ENCODE data around the gene CHCHD4. TPM values are rescaled to one million over a fixed set of nuclear protein-coding genes. Genes with fewer than 3 reads are reported as not detected.
A peak's percentile ranks its signal among the peaks of the same experiment; 100 is the strongest.
"Not testable (repeated sequence)": the region's sequence is repeated elsewhere in the genome, so short reads cannot be mapped to it uniquely, and the experiment has no call there.

The CHCHD4 gene
- total and polyA plus RNA-seq, 3 donors from 2014 or later, result 13.3 to 19.1 (median 15.7) TPM

DNA sequence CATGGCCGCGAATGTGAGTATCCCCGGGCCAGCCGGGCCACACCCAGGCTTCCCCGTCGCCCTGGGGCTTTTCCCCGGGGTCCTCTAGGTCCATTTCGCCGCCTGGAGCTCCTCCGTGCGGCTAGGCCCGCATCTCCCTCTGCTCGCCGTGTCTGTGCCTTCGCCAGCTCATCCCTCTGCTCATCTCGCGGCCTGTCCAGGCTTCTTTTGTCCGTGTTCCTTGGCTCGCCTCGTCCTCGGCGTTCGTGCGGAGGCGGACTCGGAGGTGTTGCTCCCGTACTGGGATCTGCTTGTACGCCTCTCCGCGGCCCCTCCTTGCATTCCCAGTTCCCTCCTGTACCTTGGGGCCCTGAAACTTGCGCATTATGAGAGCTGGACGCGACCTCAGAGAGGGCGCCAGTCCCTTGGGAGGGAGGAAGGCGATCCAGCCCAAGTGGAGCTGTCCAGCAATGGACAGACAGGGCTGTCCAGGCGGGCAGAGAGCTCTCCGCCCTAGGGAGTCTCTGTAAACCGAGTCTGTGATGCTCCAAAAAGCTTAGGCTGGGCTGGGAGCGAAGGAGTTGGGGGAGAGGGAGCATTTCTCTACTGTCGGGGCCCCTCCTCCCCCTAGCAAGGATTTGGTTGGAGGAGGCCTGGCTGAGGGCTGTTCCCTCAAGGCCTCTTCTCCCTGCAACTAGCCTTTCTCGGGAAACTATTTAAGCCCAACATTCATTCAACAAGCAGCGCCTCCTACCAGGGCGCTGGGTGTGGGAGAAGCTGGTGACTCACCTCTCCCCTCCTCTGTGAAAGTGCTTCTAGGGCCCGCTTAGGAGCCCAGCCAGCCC lies 735 bp upstream of the CHCHD4 start:
- Histone ChIP-seq H3K9me3 (no peaks in the 10 kb centered on the region), H3K4me1 (peaks cover 26% of the 10 kb centered on the region), H3K36me3 (ENCODE audit: low read depth, missing control alignments) (no peaks in the 10 kb centered on the region), H3K27ac (peak overlapping the region; percentile 84 to 86), H3K4me3 (peak overlapping the region; percentile 69 to 92), H3K27me3 (no peaks in the 10 kb centered on the region)
- intact Hi-C loops (cut with DNase I; ENCODE audit: low total_unique reads), result loop anchor here (5.0 kb wide), 1 partner anchor 57 kb away; no protein-coding TSS in a partner anchor
- peak; percentile 60 for DNase-seq
- WGBS, 2 donors, result 1% methylated on average over 25 to 44 of the region's 44 CpGs
- no peak for TF ChIP-seq POLR2A (IDR thresholded peaks at IDR 0.05)
- TF ChIP-seq, protein P1, sequence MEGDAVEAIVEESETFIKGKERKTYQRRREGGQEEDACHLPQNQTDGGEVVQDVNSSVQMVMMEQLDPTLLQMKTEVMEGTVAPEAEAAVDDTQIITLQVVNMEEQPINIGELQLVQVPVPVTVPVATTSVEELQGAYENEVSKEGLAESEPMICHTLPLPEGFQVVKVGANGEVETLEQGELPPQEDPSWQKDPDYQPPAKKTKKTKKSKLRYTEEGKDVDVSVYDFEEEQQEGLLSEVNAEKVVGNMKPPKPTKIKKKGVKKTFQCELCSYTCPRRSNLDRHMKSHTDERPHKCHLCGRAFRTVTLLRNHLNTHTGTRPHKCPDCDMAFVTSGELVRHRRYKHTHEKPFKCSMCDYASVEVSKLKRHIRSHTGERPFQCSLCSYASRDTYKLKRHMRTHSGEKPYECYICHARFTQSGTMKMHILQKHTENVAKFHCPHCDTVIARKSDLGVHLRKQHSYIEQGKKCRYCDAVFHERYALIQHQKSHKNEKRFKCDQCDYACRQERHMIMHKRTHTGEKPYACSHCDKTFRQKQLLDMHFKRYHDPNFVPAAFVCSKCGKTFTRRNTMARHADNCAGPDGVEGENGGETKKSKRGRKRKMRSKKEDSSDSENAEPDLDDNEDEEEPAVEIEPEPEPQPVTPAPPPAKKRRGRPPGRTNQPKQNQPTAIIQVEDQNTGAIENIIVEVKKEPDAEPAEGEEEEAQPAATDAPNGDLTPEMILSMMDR (IDR thresholded peaks at IDR 0.05), result no peak

DNA sequence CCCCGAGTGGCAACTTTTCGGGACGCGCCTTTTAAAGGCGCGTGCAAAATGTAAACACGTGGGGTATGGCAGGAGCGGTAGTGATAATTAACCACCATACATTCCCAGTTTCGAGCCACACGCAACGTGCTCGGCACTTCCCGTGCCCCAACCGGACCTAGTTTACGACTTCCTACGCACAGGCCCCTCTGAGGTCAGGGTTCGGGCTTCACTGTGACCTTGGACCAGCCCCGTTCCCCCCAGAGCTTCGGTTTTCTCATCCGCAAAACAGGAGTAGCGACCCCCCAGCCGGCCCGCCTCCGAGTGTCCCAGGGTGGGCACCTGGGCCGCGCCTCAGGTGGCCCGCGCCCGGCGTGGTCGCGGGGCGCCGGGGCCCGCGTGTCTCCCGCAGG lies 451 bp downstream of the CHCHD4 start:
- H3K27me3 ChIP-seq, result no peaks in the 10 kb centered on the region
- DNase-seq, result peak; percentile 85
- H3K36me3 ChIP-seq (ENCODE audit: low read depth, missing control alignments), result no peaks in the 10 kb centered on the region
- WGBS, 2 donors, result 0% methylated on average over 9 to 37 of the region's 37 CpGs
- peak overlapping the region; percentile 84 to 86 for H3K27ac ChIP-seq
- peaks cover 26% of the 10 kb centered on the region for H3K4me1 ChIP-seq
- H3K9me3 ChIP-seq, result no peaks in the 10 kb centered on the region
- TF ChIP-seq, protein P1 (IDR thresholded peaks at IDR 0.05), result no peak
- no peak for TF ChIP-seq POLR2A (IDR thresholded peaks at IDR 0.05)
- intact Hi-C loops (cut with DNase I; ENCODE audit: low total_unique reads), result no loop called here
- H3K4me3 ChIP-seq, result peak overlapping the region; percentile 69 to 92

DNA sequence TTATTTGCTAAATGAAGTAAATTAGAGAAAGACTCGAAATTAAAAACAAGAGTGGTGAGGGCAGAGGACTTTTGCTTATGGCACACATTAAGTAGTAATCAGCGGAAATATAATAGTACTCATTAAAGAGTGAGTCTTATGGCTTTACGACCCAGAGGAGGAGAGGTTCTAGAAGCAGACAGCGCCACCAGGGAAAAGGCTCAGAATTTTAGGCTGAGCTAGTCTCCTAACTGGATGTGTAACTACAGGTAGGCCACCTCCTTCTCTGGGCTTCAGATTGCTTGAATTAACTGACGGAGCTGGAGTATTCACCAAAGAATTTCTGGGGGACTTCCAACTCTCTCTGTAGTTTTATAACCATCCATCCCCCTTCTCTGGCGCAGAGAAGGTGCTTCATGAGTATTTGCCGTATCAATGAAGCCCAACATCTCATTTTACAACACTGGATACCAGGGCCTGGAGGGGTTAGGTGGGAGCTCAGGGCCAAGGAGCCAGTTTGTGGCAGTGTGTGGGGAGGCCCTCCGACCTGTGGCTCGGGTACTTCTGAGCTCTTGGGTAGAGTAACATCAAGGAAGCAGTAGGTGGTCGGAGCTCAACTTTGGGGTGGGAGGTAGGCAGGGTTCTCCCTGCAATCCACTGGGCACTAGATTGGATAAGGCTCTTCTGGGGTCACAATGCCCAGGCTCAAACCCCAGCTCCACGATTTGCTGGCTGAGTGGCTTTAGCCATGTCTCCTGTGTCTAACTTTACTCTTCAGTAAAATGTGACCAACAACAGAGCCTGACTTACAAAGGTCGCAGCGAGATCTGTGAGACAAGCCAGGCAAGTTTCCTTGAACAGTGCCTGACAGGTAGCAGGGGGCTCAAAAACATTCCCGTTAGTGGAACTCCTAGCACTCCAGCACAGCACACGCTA lies 1.1 kb downstream of the CHCHD4 start:
- no peak for TF ChIP-seq POLR2A (IDR thresholded peaks at IDR 0.05)
- Histone ChIP-seq H3K27me3 (no peaks in the 10 kb centered on the region), H3K36me3 (ENCODE audit: low read depth, missing control alignments) (no peaks in the 10 kb centered on the region), H3K27ac (peak overlapping the region in 1 of 2 donors; percentile 84), H3K9me3 (no peaks in the 10 kb centered on the region), H3K4me1 (peaks cover 26% of the 10 kb centered on the region), H3K4me3 (peak overlapping the region; percentile 69 to 92)
- intact Hi-C loops (cut with DNase I; ENCODE audit: low total_unique reads), result no loop called here
- DNase-seq, result peak; percentile 15
- WGBS, 2 donors, result 36 to 47% methylated on average over 14 to 15 of the region's 15 CpGs

DNA sequence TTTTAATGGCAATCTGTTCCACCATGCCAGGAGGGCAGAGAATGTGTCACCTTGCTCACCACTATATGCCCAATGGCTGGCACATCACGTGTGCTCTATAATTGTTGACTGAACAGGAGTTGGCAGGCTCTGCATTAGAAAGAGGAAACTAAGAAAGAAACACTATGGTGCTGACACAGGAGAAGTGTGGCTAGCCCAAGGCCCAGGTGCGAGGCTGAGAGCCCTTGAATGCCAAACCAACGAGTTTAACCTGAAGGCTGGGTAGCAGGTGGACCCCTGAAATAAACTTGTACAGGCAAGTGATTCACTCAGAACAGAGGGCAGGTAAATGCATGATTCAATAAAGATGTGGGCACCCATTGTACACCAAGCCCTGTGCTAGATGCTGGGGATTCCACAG lies 2.4 kb downstream of the CHCHD4 start:
- peaks cover 26% of the 10 kb centered on the region for H3K4me1 ChIP-seq
- peak; percentile 6 for DNase-seq
- TF ChIP-seq, protein P1 (IDR thresholded peaks at IDR 0.05), result no peak
- no peak for TF ChIP-seq POLR2A (IDR thresholded peaks at IDR 0.05)
- no peak overlapping the region for H3K27ac ChIP-seq
- no peaks in the 10 kb centered on the region for H3K36me3 ChIP-seq (ENCODE audit: low read depth, missing control alignments)
- no peaks in the 10 kb centered on the region for H3K9me3 ChIP-seq
- WGBS, 2 donors, result 81 to 94% methylated on average over 3 of the region's 3 CpGs
- intact Hi-C loops (cut with DNase I; ENCODE audit: low total_unique reads), result no loop called here
- no peak overlapping the region for H3K4me3 ChIP-seq
- H3K27me3 ChIP-seq, result no peaks in the 10 kb centered on the region

DNA sequence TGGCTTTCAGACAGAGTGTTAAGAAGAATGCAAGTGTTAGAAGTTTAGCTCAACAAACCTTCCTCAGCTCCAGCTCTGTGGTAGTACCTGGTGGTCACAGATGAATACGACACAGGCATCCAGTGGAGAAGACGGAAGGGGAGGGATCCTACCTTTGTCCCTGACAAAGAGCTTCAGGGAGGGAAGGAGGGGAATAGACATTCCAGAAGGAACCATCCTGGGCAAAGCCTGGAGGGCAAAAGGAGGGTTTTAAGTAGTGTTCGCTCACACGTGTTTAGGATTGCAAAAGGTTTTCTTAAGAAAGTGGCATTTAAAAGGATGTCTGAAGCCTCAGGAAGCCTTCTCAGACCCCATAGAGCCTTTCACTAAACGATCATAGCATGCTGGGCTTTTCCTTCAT lies 2.8 kb downstream of the CHCHD4 start:
- H3K4me3 ChIP-seq, result no peak overlapping the region
- DNase-seq, result no peak
- TF ChIP-seq, protein P1 (IDR thresholded peaks at IDR 0.05), result no peak
- TF ChIP-seq POLR2A (IDR thresholded peaks at IDR 0.05), result no peak
- H3K36me3 ChIP-seq (ENCODE audit: low read depth, missing control alignments), result no peaks in the 10 kb centered on the region
- 89 to 93% methylated on average over 5 of the region's 5 CpGs for WGBS, 2 donors
- intact Hi-C loops (cut with DNase I; ENCODE audit: low total_unique reads), result no loop called here
- H3K27me3 ChIP-seq, result no peaks in the 10 kb centered on the region
- H3K9me3 ChIP-seq, result no peaks in the 10 kb centered on the region
- H3K4me1 ChIP-seq, result peaks cover 23% of the 10 kb centered on the region
- H3K27ac ChIP-seq, result no peak overlapping the region

DNA sequence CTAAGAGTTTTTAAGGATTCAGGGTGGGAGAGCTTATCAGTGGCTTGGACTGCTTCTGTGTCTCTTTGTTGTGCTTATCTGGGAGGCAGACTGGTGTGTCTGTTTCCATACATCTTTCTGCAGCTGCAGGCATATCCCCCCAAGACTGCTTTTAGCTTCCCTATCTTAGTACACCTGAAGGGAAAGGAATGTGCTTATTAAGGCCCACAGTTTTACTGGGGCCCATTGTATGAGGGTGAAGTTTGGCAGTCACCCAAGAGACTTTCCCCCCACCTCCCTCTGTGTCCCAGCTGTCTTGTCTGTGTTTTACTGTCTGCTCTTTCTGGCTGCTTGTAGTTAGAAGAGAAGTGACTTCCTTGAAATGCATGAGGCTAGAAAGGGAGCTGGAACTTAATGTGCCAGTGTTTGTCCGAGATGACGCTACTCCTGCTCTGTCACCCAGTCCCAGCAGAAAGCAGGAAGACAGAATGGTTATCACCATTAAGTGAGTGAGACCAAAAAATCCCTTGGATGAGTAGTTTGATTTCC lies 3.7 kb downstream of the CHCHD4 start:
- DNase-seq; H3K9me3 ChIP-seq; H3K27ac ChIP-seq; H3K4me3 ChIP-seq; H3K27me3 ChIP-seq; H3K36me3 ChIP-seq (ENCODE audit: low read depth, missing control alignments); intact Hi-C loops (cut with DNase I; ENCODE audit: low total_unique reads): not testable (repeated sequence)
- WGBS, 2 donors, result 74 to 100% methylated on average over 2 of the region's 2 CpGs
- peaks cover 15% of the 10 kb centered on the region for H3K4me1 ChIP-seq

Data from testis (tissue), 3 donors.